Measurements from ENCODE around the gene C1orf56.

- TF ChIP-seq CTCF (IDR thresholded peaks at IDR 0.05; ENCODE audit: low read depth, low read length) (peak; percentile 51), EZH2phosphoT487 (IDR thresholded peaks at IDR 0.05; ENCODE audit: low read depth) (no peak)
Observed at GRCh38 chr1:151047925-151048644, 534 bp downstream of the C1orf56 start.
